HG02759 (cell line): ENCODE results near the gene CASP7.
A peak's percentile ranks its signal among the peaks of the same experiment; 100 is the strongest.
"Not testable (repeated sequence)": the region's sequence is repeated elsewhere in the genome, so short reads cannot be mapped to it uniquely, and the experiment has no call there.

ENCODE experiments used
- ATAC-seq: cut with Tn5 transposase; IDR thresholded peaks from one replicate; pipeline ENCODE4 v1.9.1; 2021; ENCODE audit warnings: mild to moderate bottlenecking, moderate library complexity; ENCODE audit not compliant: unreplicated experiment

CASP7 gene

DNA sequence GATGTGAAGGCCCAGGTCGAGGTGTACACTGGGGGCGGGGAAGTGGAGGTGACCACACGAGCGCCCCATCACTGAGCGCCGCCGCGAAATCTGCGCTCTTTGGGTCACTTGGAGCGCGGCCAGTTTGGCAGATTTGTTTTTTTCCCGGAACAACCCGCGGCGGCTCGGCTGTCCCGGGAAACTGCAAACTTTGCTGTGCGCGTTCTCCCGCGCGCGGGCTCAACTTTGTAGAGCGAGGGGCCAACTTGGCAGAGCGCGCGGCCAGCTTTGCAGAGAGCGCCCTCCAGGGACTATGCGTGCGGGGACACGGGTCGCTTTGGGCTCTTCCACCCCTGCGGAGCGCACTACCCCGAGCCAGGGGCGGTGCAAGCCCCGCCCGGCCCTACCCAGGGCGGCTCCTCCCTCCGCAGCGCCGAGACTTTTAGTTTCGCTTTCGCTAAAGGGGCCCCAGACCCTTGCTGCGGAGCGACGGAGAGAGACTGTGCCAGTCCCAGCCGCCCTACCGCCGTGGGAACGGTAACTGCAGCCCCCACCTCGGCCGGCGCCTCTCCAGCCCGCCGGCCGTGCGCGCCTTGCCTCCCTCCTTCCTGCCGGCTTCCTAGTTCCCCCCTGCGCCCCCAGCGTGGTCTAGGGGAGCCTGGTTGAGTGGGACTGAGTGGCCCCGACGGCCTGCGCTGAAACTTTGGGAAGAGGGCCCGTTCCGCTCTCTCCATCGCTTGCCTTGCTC is at the start of gene CASP7:
Gene CASP7 (plus strand): TSS at position 450 of the 727 bp plus-strand sequence. CDS start 17,582 bp downstream, outside the sequence.
- peak; percentile 69 for ATAC-seq

GRCh38 chr10:113630929-113631533 is 48.7 kb upstream of the CASP7 start:
- ATAC-seq: no peak

DNA sequence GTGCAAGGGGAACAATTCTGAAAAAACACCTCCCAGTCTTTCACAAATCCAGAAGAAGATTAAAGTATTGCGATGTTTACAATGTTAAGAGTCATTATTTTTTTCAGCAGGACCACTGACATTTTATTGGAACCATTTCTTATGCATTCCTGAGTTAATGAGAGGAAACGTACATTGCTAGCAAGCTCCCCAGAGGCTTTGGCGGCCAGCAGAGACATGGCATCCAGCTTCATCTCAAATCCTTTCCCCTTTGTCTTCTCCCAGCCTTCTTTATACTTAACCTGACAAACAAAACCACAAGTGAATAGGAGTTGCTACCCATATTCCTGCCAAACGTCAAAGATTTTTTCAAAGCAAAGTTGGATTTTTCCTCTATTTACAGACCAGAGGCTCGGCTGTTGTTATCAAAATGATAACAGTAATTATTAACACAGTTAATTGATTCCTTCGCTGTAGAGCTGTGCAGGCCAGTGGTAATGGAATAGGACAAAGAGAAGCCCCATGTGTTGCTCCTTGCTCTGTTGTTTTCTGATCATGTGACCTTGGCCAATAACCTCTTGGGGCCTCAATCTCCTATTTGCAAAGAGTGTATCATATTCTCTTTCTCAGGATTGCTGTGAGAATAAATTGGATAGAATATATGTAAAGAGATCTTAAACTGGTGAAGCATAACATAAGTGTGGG is 47.9 kb upstream of the CASP7 start:
- ATAC-seq: no peak

GRCh38 chr10:113639966-113640365 is 39.7 kb upstream of the CASP7 start:
- ATAC-seq: no peak

GRCh38 chr10:113641702-113642101 is 38.0 kb upstream of the CASP7 start:
- ATAC-seq: no peak

- ATAC-seq: no peak
Measured at GRCh38 chr10:113643183-113643582, 36.5 kb upstream of the CASP7 start.

DNA sequence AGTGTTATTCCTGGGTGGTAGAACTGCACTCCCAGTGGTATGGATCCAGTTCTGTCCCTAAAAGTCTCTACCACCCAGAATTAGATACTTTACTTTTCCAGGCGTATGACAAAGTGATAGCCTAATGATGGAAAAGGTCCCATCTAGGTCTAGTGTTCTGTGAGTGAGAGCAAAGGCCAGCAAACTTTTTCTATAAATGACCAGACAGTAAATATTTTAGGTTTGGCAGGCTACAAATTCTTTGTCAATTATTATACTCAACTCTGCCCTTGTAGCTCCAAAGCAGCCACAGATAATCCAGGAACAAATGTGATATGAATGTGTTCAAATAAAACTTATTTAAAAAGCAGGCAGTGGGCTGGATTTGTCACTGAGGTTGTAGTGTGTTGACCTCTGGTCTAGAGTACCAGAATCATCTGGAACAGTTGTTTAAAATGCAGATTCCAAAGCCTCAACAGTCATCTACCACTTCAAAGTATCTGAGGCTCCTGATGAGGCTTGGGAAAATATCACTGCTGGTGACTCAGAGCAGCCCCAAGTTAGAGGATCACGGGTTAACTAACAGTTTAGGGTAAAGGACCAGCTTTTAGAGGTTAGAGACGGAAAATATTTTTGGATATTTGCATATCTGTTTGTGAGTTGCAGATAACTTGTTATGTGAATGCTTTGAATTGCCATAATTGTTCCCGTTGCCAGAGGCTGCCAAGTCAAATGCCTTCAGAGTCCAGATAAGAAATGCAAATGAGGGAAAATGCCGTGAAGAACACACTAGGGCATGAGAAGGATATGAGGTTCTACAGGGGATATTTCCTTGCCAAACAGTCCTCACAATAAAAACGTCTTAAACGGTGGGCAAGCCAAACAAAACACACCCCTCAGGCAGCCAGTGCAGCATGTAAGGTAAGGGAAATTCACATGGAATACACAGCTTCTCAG is 35.3 kb upstream of the CASP7 start:
- no peak for ATAC-seq

GRCh38 chr10:113646336-113647201 is 33.1 kb upstream of the CASP7 start:
- ATAC-seq: no peak

DNA sequence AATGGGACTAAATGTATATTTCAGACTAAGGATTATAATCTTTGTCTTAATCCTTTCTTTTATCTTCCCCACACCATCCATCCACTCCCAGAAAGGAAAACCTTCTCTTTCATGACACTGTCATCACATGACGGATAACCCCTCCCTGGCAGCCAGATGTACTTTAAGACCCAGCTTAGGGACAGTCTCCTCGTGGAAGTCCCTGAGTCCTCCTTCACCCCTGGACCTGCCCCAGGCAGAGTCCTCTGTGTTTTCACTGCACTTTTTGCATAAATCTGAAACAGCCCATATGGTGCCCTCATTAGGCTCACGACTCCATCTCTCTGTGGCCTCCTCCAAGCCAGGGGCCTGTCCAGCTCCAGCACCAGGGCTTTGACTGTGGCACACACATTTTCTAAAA is 31.9 kb upstream of the CASP7 start:
- no peak for ATAC-seq

DNA sequence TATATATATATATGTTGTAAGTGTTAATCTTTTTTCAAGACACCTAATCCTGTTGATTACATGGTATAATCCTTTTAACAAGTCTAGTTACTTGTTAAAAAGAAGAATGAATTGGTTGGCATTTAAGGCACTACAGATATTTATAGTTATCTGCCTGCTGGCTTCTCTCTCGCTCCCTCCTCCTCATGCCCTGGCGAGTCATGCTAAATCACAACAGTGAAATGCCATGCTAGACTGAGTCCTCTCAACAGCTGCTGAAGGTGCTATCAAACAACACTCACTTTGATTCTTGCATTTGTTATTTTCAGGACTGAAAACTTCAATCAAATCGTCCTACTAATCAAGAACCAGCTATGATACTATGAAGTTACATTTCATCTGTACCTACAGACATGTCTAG is 31.2 kb upstream of the CASP7 start:
- ATAC-seq: no peak

GRCh38 chr10:113650172-113650571 is 29.5 kb upstream of the CASP7 start:
- ATAC-seq: no peak

DNA sequence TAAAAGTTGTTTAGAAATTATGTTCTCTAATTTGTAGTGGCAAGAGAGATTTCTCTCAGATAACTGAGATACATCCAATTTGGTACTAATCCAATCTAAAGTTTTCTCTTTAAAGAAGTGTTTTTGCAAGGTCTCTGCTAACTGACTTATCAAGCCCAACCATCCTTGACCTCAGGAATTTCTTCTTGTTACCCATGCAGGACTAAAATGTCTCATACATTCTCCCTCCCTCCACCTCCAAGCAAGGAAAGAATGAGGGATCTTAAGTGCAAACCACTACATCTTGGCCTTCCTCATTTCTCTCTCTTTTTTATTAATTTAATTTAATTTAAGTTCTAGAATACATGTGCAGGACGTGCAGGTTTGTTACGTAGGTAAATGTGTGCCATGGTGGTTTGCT is 28.7 kb upstream of the CASP7 start:
- no peak for ATAC-seq

DNA sequence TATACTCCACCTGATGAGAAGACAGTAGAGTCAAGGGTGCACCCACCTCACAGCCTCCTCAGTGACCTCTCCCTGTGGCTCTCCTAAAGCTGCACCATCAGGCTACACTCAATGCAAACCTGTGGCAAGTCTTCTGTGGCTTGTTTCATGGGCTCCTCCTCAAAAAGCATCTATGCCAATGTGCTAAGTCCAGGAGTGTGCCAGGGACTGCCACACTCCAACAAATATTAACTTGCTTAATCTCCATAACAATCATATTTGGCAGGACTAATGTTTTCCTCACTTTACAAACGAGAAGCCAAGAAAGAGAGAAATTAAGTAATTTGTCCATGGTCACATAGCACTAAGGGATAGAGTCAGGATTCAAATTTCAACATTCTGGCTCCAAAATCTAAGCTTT is 27.8 kb upstream of the CASP7 start:
- ATAC-seq: no peak

- not testable (repeated sequence) for ATAC-seq
Measured at GRCh38 chr10:113652456-113652855, 27.3 kb upstream of the CASP7 start.

- no peak for ATAC-seq
Measured at GRCh38 chr10:113656896-113657295, 22.8 kb upstream of the CASP7 start.

DNA sequence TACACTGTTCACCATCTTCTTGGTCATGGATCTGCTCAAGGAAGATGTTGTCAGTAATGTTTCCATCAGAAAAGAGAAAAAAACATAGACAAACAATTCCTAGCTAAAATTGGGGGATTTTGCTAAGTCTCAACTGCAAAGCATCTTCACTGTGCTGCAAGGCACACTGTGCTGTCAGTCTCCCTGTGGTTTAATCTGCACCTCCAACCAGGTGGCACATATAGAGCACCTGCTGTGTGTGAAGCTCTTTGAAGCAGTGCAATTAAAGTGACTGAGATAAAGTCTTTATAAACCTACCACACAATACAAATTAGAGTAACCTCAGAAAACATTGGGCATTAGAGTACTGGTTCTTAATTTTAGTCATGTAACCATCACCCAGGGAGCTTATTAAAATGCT is 22.2 kb upstream of the CASP7 start:
- no peak for ATAC-seq

DNA sequence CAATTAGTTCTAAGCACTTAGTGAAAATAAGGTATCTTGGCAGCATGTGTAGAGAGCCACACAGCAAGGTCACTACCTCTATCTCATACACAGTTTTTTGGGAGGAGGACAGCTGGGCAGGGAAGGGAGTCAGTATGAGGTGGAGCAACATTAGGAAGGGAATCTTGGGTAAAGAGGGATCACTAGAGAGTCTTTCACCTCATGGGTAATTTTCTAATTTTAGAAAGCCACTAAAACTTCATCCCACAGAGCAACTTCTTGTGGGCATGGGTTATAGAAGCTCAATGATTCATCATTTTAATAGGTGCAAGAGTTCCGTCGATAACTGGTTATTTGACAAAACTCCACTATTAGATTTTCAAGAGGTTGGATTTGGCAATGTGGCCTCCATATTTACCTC is 18.4 kb upstream of the CASP7 start:
- no peak for ATAC-seq

DNA sequence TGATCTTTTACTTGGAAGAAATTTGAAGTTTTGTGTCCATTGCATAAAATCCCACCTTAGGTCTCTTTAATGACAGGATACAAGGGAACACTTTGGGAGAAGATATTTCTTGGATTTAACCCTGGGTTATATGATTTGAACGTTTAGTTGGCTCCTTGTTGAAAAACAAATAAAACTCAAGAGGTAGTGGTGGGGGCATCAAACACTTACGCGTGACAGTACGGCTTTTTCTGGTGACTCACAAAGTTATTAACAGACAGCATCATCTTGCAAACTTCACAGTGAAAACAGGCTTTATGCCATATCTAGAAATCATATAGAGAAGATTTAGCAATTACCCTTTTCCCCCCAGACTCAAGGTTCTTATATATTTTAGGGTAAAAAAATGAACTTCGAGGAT is 16.6 kb upstream of the CASP7 start:
- ATAC-seq: no peak

- ATAC-seq: no peak
Measured at GRCh38 chr10:113663908-113664307, 15.8 kb upstream of the CASP7 start, which contains the start of gene NRAP. Gene NRAP (minus strand): TSS chr10:113664041. CDS start chr10:113663882, 159 bp downstream.

DNA sequence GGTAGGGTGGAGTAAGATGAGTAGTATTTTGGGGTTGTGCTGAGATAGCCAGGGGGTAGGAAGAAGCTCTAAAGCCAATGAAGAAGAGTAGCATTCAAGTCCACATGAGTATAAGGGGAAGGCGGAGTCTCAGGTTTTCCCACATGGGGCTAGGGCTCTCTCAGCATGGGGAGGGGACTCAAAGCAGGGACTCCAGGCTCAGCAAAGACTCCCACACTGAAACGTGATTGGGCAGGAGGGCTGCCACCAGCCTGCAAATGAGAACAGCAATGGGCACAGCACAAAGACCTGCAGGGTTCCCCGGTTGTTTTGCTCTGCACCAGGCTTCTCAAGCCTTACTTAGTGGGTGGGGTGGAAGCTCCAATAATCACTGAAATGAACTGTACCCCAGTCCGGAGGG is 14.4 kb upstream of the CASP7 start:
- no peak for ATAC-seq
